ENCODE results near the gene NSMCE4A. TPM values are rescaled to one million over a fixed set of nuclear protein-coding genes. Genes with fewer than 3 reads are reported as not detected.

Gene NSMCE4A
- total and polyA plus RNA-seq, 2 of the 8 experiments (the other 6 are each of a cell fraction or from before 2014, with no cell fraction given), result 48.6 to 66.0 TPM

DNA sequence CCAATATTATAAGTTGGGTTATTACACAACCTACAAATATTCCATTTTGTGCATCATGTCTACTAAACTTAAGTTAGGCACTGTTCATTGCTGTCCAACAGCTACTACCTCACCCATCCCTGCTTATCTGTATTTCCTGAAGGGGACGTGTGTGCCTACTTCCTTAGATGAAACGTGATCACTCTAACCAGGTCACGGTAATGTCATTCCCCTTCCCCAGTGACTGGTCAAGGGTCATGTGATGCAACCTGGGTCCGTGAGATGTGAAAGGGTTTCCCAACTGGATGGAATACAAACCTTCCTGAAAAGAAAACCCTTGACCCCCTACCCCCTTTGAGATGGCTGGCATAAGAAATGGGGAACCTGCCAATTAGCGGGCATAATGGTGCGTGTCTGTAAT lies 1.6 kb upstream of the NSMCE4A start:
- no peak overlapping the region for H2BK20ac ChIP-seq (ENCODE audit: low read length)
- peaks cover 0 to 3% (median 1%) of the 10 kb centered on the region in 4 experiments; a peak in 2 of 7 replicates for H3K4me1 ChIP-seq (replicated peaks in 1 of 4; ENCODE audit: control insufficient read depth in 3 of 4, insufficient read depth in 4 of 4, low read length in 3 of 4)
- H3K79me1 ChIP-seq (ENCODE audit: low read depth, low read length), result peaks cover 3% of the 10 kb centered on the region; the same call in 1 of the 2 replicates
- no peak overlapping the region for H3K27ac ChIP-seq (ENCODE audit: low read depth, low read length)
- H3K9me3 ChIP-seq (ENCODE audit: insufficient read depth in 2 of 2, low read depth in 1 of 2, low read length in 1 of 2), result peaks cover 18 to 29% of the 10 kb centered on the region in 2 experiments
- H2AK5ac ChIP-seq (ENCODE audit: low read depth, low read length), result no peak overlapping the region
- no peak overlapping the region for H3K4me2 ChIP-seq (ENCODE audit: insufficient read depth in 1 of 2, low read depth in 2 of 2, low read length in 2 of 2)
- no peak overlapping the region for H3K23ac ChIP-seq (ENCODE audit: insufficient read length)
- no peak overlapping the region for H2BK12ac ChIP-seq (ENCODE audit: low read depth, low read length)
- TF ChIP-seq KDM4A (IDR thresholded peaks at IDR 0.05; ENCODE audit: low read depth, low read length, severe bottlenecking), result no peak
- TF ChIP-seq CEBPB (IDR thresholded peaks at IDR 0.05; ENCODE audit: low read depth, low read length), result no peak
- no peak for TF ChIP-seq SAP30 (IDR thresholded peaks at IDR 0.05; ENCODE audit: insufficient read depth, insufficient replicate concordance, low read length)
- no peak for TF ChIP-seq RNF2 (IDR thresholded peaks at IDR 0.05; ENCODE audit: borderline replicate concordance, low read depth, low read length, missing control alignments, poor library complexity, severe bottlenecking)
- TF ChIP-seq, protein P1, sequence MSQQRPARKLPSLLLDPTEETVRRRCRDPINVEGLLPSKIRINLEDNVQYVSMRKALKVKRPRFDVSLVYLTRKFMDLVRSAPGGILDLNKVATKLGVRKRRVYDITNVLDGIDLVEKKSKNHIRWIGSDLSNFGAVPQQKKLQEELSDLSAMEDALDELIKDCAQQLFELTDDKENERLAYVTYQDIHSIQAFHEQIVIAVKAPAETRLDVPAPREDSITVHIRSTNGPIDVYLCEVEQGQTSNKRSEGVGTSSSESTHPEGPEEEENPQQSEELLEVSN (IDR thresholded peaks at IDR 0.05), result no peak
- no peak for TF ChIP-seq BACH1 (IDR thresholded peaks at IDR 0.05; ENCODE audit: low read length)
- TF ChIP-seq PHF8 (conservative IDR thresholded peaks at IDR 0.05; ENCODE audit: low read depth, low read length), result no peak
- TF ChIP-seq JUN (IDR thresholded peaks at IDR 0.05; ENCODE audit: low read depth, low read length), result no peak
- TF ChIP-seq TBP (IDR thresholded peaks at IDR 0.05; ENCODE audit: low read depth, low read length), result no peak
- TF ChIP-seq KDM5A (IDR thresholded peaks at IDR 0.05; ENCODE audit: low read length), result no peak
- TF ChIP-seq FOSL1 (IDR thresholded peaks at IDR 0.05; ENCODE audit: insufficient read depth, low read depth, low read length), result no peak
- TF ChIP-seq BCL11A (IDR thresholded peaks at IDR 0.05; ENCODE audit: low read depth in 2 of 2, low read length in 2 of 2), result no peak
- TF ChIP-seq JUND (IDR thresholded peaks at IDR 0.05; ENCODE audit: low read length), result no peak
- H4K8ac ChIP-seq (ENCODE audit: extremely low read depth, insufficient read depth, low read length), result no peak overlapping the region
- no peak overlapping the region for H3K18ac ChIP-seq (ENCODE audit: extremely low read depth, low read length)
- peak overlapping the region in 1 of 4 experiments; percentile 17; a peak in 2 of 8 replicates for H3K4me3 ChIP-seq (ENCODE audit: extremely low read depth in 1 of 4, insufficient read depth in 2 of 4, low read depth in 3 of 4, low read length in 4 of 4)
- no peak overlapping the region for H3K56ac ChIP-seq (replicated peaks; ENCODE audit: insufficient read length, low read depth, low read length)
- H2BK120ac ChIP-seq (replicated peaks; ENCODE audit: low read depth, low read length), result no peak overlapping the region
- FAIRE-seq, result no peak
- no peak overlapping the region for H2BK5ac ChIP-seq (ENCODE audit: low read depth, low read length)
- DNase-seq (ENCODE audit: low read depth in 1 of 2, low spot score in 2 of 2), result no peak
- peaks cover 8% of the 10 kb centered on the region; the same call in 1 of the 2 replicates for H3K23me2 ChIP-seq (ENCODE audit: low read depth, low read length)
- H2BK15ac ChIP-seq (ENCODE audit: low read length), result no peak overlapping the region
- POLR2A ChIA-PET (ENCODE audit: partially characterized antibody), result no interaction called here
- no peak overlapping the region for H3K4ac ChIP-seq (replicated peaks; ENCODE audit: insufficient read length, low read depth, low read length)
- CTCF ChIA-PET (ENCODE audit: partially characterized antibody), result interaction anchor here (0.7 kb wide), 1 partner anchor 1630 kb away, joined by 4 read pairs; no protein-coding TSS in a partner anchor
- H3K14ac ChIP-seq (ENCODE audit: insufficient read length), result no peak overlapping the region
- peaks cover 0 to 1% of the 10 kb centered on the region in 2 experiments for H4K20me1 ChIP-seq (replicated peaks in 1 of 2; ENCODE audit: control insufficient read depth in 1 of 2, insufficient read depth in 2 of 2, low read length in 2 of 2)
- H3K79me2 ChIP-seq (ENCODE audit: control insufficient read depth in 1 of 2, insufficient read depth in 2 of 2, low read length in 2 of 2), result peaks cover 0 to 16% of the 10 kb centered on the region in 2 experiments; a peak in 2 of 4 replicates
- no peak overlapping the region for H4K91ac ChIP-seq (replicated peaks; ENCODE audit: insufficient read length, low read length)
- peaks cover 0 to 2% (median 1%) of the 10 kb centered on the region in 4 experiments; a peak in 2 of 8 replicates for H3K36me3 ChIP-seq (ENCODE audit: control insufficient read depth in 2 of 4, insufficient read depth in 4 of 4, low read length in 3 of 4)
- no peak overlapping the region for H4K5ac ChIP-seq (ENCODE audit: insufficient read length, low read depth, low read length)
- WGBS, 2 experiments (ENCODE audit: extremely low coverage in 1 of 2, insufficient coverage in 1 of 2, insufficient read length in 1 of 2, insufficient replicate concordance in 2 of 2, low coverage in 1 of 2, low lambda C conversion rate in 2 of 2, missing lambda C conversion rate in 1 of 2), result 88% methylated on average over 6 of the region's 6 CpGs; no CpG with 5 or more reads in 1 of the 2 experiments
- no peak overlapping the region for H2AFZ ChIP-seq (ENCODE audit: low read length)
- H3K27me3 ChIP-seq (replicated peaks in 1 of 4; ENCODE audit: control insufficient read depth in 3 of 4, extremely low read depth in 1 of 4, insufficient read depth in 3 of 4, low read length in 3 of 4), result no peaks in the 10 kb centered on the region
- no peak overlapping the region for H3K9ac ChIP-seq (replicated peaks in 1 of 4; ENCODE audit: extremely low read depth in 1 of 4, low read depth in 3 of 4, low read length in 3 of 4)

Data from H1 (cell line).